ENCODE data around the gene MAP4K5.

DNA sequence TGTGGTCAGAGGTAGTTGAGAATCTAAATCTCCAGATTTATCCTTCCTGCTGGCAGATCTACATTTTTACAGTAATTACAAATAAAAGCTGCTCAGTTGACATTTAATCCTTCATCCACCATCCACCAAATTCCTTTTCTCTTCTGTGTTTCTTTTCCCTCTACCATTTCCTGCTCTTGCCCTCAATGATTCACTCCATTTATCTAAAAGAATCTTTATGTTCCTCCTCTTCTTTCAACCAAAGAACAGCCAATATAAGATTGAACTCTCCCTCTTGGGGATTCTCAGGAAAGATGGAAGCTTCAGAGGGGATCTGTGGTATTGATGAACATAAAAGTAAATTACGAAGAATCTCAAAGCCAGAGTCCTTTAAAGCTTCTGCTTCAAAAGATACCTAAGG, 4.4 kb downstream of the MAP4K5 start:
- TF ChIP-seq, protein P1, sequence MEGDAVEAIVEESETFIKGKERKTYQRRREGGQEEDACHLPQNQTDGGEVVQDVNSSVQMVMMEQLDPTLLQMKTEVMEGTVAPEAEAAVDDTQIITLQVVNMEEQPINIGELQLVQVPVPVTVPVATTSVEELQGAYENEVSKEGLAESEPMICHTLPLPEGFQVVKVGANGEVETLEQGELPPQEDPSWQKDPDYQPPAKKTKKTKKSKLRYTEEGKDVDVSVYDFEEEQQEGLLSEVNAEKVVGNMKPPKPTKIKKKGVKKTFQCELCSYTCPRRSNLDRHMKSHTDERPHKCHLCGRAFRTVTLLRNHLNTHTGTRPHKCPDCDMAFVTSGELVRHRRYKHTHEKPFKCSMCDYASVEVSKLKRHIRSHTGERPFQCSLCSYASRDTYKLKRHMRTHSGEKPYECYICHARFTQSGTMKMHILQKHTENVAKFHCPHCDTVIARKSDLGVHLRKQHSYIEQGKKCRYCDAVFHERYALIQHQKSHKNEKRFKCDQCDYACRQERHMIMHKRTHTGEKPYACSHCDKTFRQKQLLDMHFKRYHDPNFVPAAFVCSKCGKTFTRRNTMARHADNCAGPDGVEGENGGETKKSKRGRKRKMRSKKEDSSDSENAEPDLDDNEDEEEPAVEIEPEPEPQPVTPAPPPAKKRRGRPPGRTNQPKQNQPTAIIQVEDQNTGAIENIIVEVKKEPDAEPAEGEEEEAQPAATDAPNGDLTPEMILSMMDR (IDR thresholded peaks at IDR 0.05; ENCODE audit: insufficient read depth, low read depth, low read length): no peak
- no peak for TF ChIP-seq EZH2 (IDR thresholded peaks at IDR 0.05; ENCODE audit: insufficient read depth, low read length)

Measured in astrocyte (in vitro differentiated cells and primary cell).